AG09309 (cell line): Measurements from ENCODE around the gene TJP2.

Source experiments
- DNase-seq: peaks from one replicate; pipeline ENCODE4 v3.0.0-alpha.2; 2010; ENCODE audit warnings: low read depth
- H3K4me3 ChIP-seq: 2 replicates; pipeline ENCODE4 v1.5.1; 2011; ENCODE audit warnings: mild to moderate bottlenecking, low read depth, low read length, moderate library complexity; ENCODE audit not compliant: control insufficient read depth
- CTCF ChIP-seq: IDR thresholded peaks from 2 replicates; pipeline ENCODE4 v1.5.1; 2011; ENCODE audit warnings: mild to moderate bottlenecking, low read depth, low read length, inconsistent platforms; ENCODE audit not compliant: insufficient read depth, control insufficient read depth; ENCODE audit errors: missing control alignments

Gene TJP2

DNA sequence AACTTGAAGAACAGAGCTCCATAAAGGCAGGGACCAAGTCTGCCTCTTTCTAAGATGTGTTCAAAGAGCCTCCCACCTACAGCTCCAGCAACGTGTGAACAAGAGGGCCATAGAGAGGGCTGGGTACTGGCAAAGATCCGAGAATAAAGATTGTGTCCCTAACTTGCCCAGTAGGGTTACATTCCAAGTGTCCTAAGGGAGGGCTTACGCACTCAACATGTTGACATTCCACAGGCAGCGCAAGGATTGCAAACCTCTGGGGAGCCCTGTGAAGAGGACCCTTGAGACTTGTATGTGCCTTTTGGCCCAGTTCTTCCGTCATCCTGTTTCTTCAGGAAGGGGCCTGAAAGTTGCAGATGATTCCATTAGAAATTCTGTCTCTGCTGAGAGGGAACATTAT, 102.7 kb downstream of the TJP2 start:
- TF ChIP-seq CTCF, result no peak
- H3K4me3 ChIP-seq, result no peak overlapping the region
- DNase-seq, result no peak

DNA sequence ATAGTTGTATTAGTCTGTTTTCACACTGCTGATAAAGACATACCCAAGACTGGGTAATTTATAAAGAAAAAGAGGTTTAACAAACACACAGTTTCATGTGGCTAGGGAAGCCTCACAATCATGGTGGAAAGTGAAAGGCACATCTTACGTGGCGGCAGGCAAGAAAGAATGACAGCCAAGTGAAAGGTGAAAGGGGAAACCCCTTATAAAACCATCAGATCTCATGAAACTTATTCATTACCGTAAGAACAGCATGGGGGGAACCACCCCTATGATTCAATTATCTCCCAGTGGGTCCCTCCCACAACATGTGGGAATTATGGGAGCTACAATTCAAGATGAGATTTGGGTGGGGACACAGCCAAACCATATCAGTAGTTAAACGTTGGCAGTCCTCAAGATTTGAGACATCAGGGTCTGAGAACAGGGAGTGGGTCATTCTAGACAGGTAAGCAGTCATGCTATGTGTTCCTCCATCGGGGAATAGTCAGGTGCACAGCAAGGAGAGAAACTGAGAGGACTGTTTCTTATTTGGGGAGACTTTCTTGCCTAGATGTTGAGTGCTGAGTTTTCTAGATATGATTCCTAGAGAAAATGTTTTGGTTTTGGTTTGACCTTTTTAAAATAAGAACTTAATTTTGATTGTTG, 105.1 kb downstream of the TJP2 start:
- TF ChIP-seq CTCF, result no peak
- no peak overlapping the region for H3K4me3 ChIP-seq
- no peak for DNase-seq

- H3K4me3 ChIP-seq, result no peak overlapping the region
- TF ChIP-seq CTCF, result no peak
- no peak for DNase-seq
Measured at GRCh38 chr9:69279733-69280132, 105.7 kb downstream of the TJP2 start.

- TF ChIP-seq CTCF, result no peak
- H3K4me3 ChIP-seq, result no peak overlapping the region
Measured at GRCh38 chr9:69283003-69283402, 108.9 kb downstream of the TJP2 start.

DNA sequence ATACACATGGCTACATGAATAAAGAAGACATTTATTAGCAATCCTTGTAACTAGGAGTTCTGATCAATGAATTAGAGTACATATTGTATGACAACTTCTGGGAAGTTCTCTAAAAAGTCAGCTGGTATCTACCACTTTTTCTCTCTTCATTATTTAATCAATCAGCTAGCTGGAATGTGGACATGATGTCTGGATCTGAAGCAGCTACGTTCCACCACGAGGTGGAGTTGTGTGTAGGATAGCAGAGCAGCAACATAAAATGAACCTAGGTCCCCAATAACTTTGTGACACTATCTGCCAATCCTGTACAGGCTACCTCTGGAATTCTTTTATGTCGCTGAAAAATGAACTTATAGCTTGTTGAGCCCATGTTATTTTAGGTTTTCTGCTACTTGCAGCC, 118.0 kb downstream of the TJP2 start:
- H3K4me3 ChIP-seq, result no peak overlapping the region
- DNase-seq, result no peak
- TF ChIP-seq CTCF, result no peak

More at GRCh38 chr9:69283003-69283402, 108.9 kb downstream of the TJP2 start:
- DNase-seq, result no peak

DNA sequence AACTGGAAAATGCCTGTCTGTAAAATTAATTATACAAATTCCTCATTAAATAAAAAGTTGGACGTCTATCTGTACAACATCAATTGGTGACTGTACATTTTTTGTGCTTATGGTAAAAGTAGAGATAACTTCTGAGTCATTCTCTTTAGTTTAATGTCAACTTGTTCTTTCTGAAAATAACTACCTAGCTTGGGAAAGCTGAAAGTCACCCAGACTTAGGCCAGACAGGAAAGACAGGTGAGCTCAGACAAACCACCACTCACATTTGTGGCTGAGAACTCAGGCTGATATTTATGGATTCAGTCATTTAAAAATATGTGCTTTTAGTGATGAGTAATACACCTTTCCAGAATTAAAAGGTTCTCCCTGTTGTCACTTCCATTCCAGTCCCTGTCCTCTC, 119.1 kb downstream of the TJP2 start:
- no peak overlapping the region for H3K4me3 ChIP-seq
- no peak for TF ChIP-seq CTCF
- no peak for DNase-seq

GRCh38 chr9:69295872-69296552, 121.9 kb downstream of the TJP2 start:
- no peak for DNase-seq
- no peak for TF ChIP-seq CTCF
- no peak overlapping the region for H3K4me3 ChIP-seq
